HK-2 (cell line): ENCODE data around the gene ASTN1.

Experiments
- DNase-seq: peaks from one replicate; pipeline ENCODE4 v3.0.0-alpha.2; 2018; ENCODE audit not compliant: unreplicated experiment

The ASTN1 gene

DNA sequence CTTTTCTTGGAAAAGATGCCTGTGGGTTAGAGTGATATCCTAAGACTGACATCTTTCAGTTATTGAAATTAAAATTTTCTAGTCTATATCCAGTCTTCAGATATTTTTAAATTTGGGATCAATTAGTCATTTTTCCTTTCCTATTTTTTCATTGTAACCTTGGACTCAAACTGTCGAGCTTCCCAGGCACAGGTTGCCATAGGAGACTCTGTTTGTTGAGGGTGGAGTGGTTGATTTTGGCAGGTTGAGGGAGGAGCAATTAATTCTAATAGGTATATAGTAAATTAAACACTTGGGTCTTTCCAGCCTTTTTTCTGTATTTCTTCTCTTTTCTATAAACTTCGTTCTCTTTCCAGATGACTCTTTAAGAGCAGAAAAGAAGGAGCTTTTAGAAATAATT lies 326.8 kb downstream of the ASTN1 start:
- no peak for DNase-seq

DNA sequence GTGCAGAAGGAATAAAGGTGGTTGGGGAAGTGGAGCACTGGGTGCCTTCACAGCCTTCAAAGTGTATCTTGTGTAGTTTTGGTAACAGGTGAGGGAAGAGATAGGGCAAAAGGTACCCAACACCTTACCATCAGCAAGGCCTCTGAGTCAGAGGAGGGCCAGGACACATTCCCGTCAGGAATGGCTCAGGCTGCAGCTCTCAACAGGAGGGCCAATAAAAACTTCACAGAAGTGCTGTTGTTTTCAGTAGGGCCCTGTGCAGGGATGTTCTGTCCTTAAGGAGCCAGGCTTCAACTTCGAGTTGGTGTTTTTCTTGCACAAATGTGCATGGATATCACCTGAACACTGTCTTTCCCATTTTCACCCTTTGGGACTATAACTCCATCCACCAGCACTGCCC lies 333.4 kb downstream of the ASTN1 start:
- no peak for DNase-seq

DNA sequence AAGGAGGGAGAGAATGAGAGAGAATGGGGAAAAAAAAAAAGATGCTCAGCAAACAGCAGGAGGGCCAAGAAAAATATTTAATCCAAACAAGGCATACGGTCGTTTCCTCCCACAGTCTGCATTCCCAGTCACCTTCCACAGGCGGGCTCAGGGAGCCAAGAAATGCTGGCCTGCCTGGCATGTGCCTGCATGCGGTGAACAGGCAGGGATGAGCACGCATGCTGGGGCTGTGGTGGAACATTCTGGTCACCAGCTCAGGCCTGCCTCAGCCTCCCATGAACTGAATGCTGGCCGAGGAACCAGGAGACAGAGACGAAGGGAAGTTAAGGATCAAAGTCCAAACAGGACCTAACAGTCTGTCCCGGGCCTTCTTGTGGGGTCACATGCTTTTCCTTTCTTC lies 335.3 kb downstream of the ASTN1 start:
- DNase-seq: no peak

DNA sequence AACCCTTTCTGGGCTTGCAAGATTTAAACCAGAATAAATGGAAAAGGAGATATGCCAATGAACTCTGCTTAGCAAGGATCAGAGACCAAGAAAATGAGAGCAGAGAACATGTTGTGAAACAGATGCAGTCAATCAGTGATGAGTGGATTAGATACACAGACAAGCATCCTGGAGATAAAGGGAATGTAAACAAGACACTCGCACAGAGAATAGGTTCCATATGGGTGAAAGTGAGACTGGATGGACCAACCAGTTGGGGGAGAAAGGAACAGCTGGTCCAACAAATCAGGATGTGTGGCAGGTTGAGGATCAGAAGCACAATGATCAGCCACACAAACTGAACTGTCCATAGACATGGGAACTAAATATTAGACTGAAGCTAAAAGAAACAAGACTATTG lies 338.2 kb downstream of the ASTN1 start:
- DNase-seq: no peak

DNA sequence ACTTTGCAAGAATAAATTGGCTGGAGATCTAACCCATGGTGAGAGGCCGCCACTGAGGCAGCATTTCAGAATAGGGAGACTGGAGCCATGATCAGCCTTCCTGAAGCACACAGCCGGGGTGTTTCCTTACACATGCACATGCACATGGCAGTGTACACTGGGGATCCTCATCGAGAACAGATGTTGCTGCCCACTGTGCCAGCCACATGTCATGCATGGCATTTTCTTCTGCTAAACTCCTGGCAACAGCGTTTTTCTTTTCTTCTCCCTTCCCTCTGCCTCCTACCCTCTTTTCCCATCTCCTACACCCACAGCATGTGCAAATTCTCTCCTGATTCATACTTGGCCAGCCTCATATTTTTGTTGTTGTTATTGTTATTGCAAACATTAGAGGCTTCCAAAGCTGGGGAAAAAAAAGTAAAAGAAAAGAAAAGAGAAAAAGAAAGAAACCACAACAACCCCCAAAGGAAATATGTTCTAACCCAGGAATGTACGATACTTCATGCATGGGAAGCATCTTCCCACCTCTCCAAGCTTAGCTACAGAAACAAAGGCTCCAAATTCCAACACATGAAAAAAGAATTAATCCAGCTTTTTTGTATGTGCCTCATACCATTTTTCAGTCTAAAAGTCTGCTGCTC lies 344.0 kb downstream of the ASTN1 start:
- no peak for DNase-seq

DNA sequence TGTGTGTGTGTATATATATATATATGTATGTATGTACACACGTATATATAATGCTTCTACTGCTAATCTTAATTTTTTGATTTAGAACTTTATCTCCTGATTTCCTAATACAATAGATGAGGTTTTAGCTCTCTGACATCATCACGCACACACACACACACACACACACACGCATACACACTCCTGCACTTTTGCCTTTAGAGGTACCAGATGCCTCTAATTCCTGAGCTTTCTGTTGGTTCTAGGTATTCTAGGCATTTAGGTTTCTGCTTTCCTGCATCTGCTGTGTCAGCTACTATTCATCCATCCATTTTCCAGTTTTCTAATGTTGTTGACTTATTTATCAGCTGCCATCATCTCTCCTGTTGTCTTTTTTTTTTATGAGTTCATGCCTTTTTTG lies 348.3 kb downstream of the ASTN1 start:
- DNase-seq: no peak

DNA sequence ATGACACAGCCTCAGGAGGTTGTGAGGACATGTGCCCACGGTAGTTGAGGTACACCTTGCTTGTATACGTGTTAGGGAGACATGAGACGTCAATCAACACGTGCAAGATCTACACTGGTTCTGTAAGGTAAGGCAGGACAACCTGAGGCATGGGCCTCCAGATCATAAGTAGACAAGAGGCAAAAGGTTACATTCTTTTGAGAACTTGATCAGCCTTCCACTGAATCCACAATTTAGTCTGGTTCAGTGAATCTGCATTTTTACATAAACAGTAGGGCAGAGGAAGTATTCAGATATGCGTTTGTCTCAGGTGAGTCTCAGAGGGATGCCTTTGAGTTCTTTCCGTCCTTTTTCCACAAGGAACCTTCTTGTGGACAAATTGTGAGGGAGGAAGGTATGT lies 348.9 kb downstream of the ASTN1 start:
- no peak for DNase-seq

DNA sequence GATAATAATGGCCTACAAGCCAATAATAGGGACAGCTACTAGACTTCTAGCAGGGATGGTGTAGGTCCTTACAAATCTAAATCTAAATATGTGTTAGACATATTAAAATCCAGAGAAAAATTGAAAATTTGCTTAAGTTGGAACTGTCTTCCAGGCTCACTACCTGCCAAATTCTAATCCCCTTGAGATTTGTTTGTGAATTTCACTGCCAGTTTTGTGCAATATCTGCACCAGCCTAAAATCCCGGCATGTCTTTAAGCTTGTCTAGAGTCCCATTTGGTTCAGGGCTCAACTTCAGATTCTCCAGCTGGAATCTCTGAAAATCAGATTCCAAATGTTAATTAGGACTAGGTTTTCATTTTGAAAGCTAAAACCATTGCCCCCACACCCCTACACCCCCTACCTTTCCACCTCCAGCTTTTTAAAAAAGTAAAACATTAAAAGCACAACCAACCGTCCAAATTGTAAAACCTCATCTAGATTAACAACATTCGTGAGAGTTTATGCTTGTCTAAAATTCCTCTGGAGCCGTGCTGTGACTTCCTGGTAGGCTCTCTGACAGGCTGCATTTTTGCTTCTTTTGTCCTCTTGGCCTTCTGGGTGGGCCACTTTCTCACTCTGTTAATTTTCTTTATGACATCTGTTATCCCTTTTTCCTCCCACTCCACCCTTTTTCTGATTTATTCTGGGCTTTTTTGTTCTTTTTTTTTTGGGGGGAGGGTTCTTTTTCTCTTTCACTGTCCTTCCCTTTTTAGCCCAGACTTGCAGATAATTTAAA lies 352.8 kb downstream of the ASTN1 start:
- no peak for DNase-seq

DNA sequence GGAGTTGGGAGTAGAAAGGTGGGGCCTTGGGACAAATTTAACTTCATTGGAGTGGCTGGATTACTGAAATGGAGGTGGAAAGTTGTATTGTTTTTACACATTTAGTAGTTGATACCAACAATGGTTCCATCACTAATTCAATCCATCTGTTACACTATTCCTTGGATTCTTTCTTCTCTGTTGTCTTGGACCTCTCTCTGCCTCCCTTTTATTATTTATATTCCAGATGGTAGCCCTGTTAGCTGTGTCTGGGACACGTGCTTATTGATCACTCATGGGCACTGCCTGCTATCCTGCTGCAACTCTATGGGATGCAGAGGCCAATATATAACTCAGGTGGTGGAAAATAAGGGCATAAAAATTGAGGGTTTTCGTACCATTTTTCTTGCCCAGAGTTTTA lies 355.2 kb downstream of the ASTN1 start:
- DNase-seq: no peak
